MM.1S (cell line): ENCODE results near the gene HHIPL1.

Experiments
- DNase-seq: peaks from one replicate; pipeline ENCODE4 v3.0.0-alpha.2; 2015
- H2AFZ ChIP-seq: fragments of 300-600 bp; sonication (generic); 2 replicates; pipeline ENCODE4 v1.6.0; 2016; ENCODE audit warnings: antibody characterized with exemption, low read length
- H3F3A ChIP-seq: fragments of 300-600 bp; sonication (generic); 2 replicates; pipeline ENCODE4 v1.6.1; 2016; ENCODE audit warnings: mild to moderate bottlenecking, antibody characterized with exemption, low read length, moderate library complexity, mixed read lengths; ENCODE audit not compliant: insufficient read depth
- H3K27ac ChIP-seq: fragments of 300-600 bp; sonication (generic); 2 replicates; pipeline ENCODE4 v1.5.1; 2016; ENCODE audit warnings: mild to moderate bottlenecking, low read length
- H3K27me3 ChIP-seq: fragments of 300-600 bp; sonication (generic); replicated peaks from 2 replicates; pipeline ENCODE4 v1.6.0; 2016; ENCODE audit warnings: low read length; ENCODE audit not compliant: insufficient read depth
- H3K36me3 ChIP-seq: fragments of 300-600 bp; sonication (generic); replicated peaks from 2 replicates; pipeline ENCODE4 v1.6.1; 2016; ENCODE audit warnings: mild to moderate bottlenecking, low read length, mixed read lengths; ENCODE audit not compliant: insufficient read depth
- H3K4me1 ChIP-seq: fragments of 300-600 bp; sonication (generic); 2 replicates; pipeline ENCODE4 v1.6.1; 2016; ENCODE audit warnings: low read length, mixed read lengths
- H3K4me2 ChIP-seq: fragments of 300-600 bp; sonication (generic); 2 replicates; pipeline ENCODE4 v1.6.0; 2016; ENCODE audit warnings: low read depth, low read length
- H3K4me3 ChIP-seq: fragments of 300-600 bp; sonication (generic); 2 replicates; pipeline ENCODE4 v1.5.1; 2016; ENCODE audit warnings: low read length, mixed read lengths
- H3K79me2 ChIP-seq: fragments of 300-600 bp; sonication (generic); 2 replicates; pipeline ENCODE4 v1.6.1; 2016; ENCODE audit warnings: mixed run types, low read length, mixed read lengths
- H3K9ac ChIP-seq: fragments of 300-600 bp; sonication (generic); 2 replicates; pipeline ENCODE4 v1.6.1; 2016; ENCODE audit warnings: low read length, mixed read lengths
- H3K9me2 ChIP-seq: fragments of 300-600 bp; sonication (generic); replicated peaks from 2 replicates; pipeline ENCODE4 v1.6.1; 2016; ENCODE audit warnings: mild to moderate bottlenecking, low read length, mixed read lengths; ENCODE audit not compliant: insufficient read depth
- H3K9me3 ChIP-seq: fragments of 300-600 bp; sonication (generic); replicated peaks from 2 replicates; pipeline ENCODE4 v1.6.1; 2016; ENCODE audit warnings: mild to moderate bottlenecking, low read length, mixed read lengths; ENCODE audit not compliant: insufficient read depth
- H4K20me1 ChIP-seq: fragments of 300-600 bp; sonication (generic); 2 replicates; pipeline ENCODE4 v1.6.1; 2016; ENCODE audit warnings: mild to moderate bottlenecking, low read length, moderate library complexity, mixed read lengths; ENCODE audit not compliant: insufficient read depth
- EZH2 ChIP-seq: fragments of 300-600 bp; sonication (generic); optimal IDR thresholded peaks from 2 replicates; pipeline ENCODE3; 2017; ENCODE audit warnings: low read depth, mild to moderate bottlenecking, antibody characterized with exemption, low read length, mixed read lengths
- EZH2phosphoT487 ChIP-seq: fragments of 300-600 bp; sonication (generic); IDR thresholded peaks from 2 replicates; pipeline ENCODE4 v1.6.1; 2018; ENCODE audit warnings: antibody characterized with exemption, low read length
- TF ChIP-seq, protein P1 (sequence below): fragments of 300-600 bp; sonication (generic); IDR thresholded peaks from 2 replicates; pipeline ENCODE4 v1.5.1; 2016; ENCODE audit warnings: antibody characterized with exemption, low read length, mixed read lengths

HHIPL1 gene

DNA sequence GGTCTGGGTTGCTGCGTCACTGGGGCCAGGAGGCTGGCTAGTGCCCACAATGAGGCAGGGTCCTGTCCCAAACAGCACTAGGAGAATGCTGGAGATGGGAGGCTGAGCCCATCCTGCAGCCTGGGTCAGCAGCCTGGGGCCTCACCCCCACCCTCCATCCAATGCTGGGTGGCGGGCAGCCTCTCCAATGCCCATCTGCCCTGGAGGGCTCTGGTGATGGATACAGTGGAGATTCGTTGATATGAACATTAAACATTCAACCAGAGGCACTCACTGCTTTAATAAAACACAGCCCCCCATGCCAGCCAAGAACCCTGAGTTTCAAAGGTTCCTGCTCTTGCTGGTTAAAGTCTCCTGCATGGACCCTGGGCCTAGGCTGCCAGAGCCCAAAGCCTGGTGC lies 19.5 kb upstream of the HHIPL1 start:
- Histone ChIP-seq H4K20me1 (no peaks in the 10 kb centered on the region), H3K9me2 (no peaks in the 10 kb centered on the region), H2AFZ (no peak overlapping the region), H3K27ac (no peak overlapping the region), H3K27me3 (no peaks in the 10 kb centered on the region), H3K9me3 (no peaks in the 10 kb centered on the region), H3K4me3 (no peak overlapping the region), H3K4me1 (no peaks in the 10 kb centered on the region), H3K36me3 (no peaks in the 10 kb centered on the region), H3K79me2 (no peaks in the 10 kb centered on the region), H3K9ac (no peak overlapping the region), H3K4me2 (no peak overlapping the region), H3F3A (no peaks in the 10 kb centered on the region)
- no peak for TF ChIP-seq EZH2
- no peak for TF ChIP-seq EZH2phosphoT487
- TF ChIP-seq, protein P1, sequence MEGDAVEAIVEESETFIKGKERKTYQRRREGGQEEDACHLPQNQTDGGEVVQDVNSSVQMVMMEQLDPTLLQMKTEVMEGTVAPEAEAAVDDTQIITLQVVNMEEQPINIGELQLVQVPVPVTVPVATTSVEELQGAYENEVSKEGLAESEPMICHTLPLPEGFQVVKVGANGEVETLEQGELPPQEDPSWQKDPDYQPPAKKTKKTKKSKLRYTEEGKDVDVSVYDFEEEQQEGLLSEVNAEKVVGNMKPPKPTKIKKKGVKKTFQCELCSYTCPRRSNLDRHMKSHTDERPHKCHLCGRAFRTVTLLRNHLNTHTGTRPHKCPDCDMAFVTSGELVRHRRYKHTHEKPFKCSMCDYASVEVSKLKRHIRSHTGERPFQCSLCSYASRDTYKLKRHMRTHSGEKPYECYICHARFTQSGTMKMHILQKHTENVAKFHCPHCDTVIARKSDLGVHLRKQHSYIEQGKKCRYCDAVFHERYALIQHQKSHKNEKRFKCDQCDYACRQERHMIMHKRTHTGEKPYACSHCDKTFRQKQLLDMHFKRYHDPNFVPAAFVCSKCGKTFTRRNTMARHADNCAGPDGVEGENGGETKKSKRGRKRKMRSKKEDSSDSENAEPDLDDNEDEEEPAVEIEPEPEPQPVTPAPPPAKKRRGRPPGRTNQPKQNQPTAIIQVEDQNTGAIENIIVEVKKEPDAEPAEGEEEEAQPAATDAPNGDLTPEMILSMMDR = no peak
- no peak for DNase-seq

DNA sequence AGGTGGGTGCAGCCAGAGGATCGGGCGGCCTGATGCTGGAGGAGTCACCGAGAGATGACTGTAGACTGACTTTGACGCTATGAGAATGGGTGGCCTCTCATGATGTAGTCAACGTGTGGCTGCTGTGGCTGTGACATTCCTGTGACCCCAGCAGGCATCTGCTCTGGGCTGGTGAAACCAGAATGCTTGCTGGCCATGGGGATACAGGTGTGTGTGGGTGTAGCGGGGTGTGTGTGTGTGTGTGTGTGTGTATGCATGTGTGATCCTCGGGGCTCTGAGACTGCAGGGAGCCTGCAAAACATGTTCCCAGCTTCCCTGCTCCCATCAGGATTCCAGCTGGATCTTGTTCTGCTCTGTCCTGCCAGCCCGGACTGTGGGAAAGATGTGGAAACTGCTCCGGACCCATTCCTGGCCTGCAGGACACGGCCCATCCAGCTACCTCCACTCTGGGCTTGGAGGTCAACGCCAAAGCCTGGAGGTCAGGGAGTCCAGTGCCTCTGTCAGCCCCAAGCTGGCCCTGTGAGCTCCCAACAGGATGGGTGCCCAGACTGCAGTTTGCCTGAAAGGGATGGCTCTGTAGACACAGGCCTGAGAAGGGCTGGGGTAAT lies 18.8 kb upstream of the HHIPL1 start:
- no peak for DNase-seq
- Histone ChIP-seq H2AFZ (no peak overlapping the region), H4K20me1 (no peaks in the 10 kb centered on the region), H3K27ac (no peak overlapping the region), H3K36me3 (no peaks in the 10 kb centered on the region), H3K4me2 (no peak overlapping the region), H3K9me2 (no peaks in the 10 kb centered on the region), H3K4me1 (no peaks in the 10 kb centered on the region), H3K9me3 (no peaks in the 10 kb centered on the region), H3K9ac (no peak overlapping the region), H3K27me3 (no peaks in the 10 kb centered on the region), H3F3A (no peaks in the 10 kb centered on the region), H3K4me3 (no peak overlapping the region), H3K79me2 (no peaks in the 10 kb centered on the region)
- TF ChIP-seq, protein P1 = no peak
- no peak for TF ChIP-seq EZH2
- no peak for TF ChIP-seq EZH2phosphoT487

DNA sequence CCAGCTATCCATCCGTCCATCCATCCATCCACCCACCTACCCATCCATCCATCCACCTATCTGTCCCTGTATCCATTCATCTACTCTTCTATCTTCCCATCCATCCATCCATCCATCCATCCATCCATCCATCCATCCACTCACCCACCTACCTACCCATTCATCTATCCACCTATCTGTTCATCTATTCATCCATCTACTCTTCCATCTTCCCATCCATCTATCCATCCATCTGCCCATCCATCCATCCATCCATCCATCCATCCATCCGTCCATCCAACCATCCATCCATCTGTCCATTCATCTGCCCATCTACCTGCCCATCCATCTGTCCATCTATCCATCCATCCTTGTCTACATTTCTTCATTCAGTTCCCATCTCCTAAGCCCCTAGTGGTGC lies 17.8 kb upstream of the HHIPL1 start:
- Histone ChIP-seq H3K27ac (no peak overlapping the region), H3K27me3 (no peaks in the 10 kb centered on the region), H3K9ac (no peak overlapping the region), H3K36me3 (no peaks in the 10 kb centered on the region), H3K4me3 (no peak overlapping the region), H3K4me2 (no peak overlapping the region), H3K9me2 (no peaks in the 10 kb centered on the region), H3K4me1 (no peaks in the 10 kb centered on the region), H3K9me3 (no peaks in the 10 kb centered on the region), H4K20me1 (no peaks in the 10 kb centered on the region), H2AFZ (no peak overlapping the region), H3F3A (no peaks in the 10 kb centered on the region), H3K79me2 (no peaks in the 10 kb centered on the region)
- DNase-seq = no peak
- TF ChIP-seq, protein P1 = no peak
- no peak for TF ChIP-seq EZH2phosphoT487
